PFSK-1 (cell line): ENCODE measurements around the gene RARB.

ENCODE experiments used
- POLR2AphosphoS5 ChIP-seq: IDR thresholded peaks from 2 replicates; pipeline ENCODE4 v1.6.1; 2012; ENCODE audit warnings: low read depth, mild to moderate bottlenecking, control low read depth, low read length, moderate library complexity
- TAF1 ChIP-seq: IDR thresholded peaks from 2 replicates; pipeline ENCODE4 v1.6.1; 2012; ENCODE audit warnings: low read length, control low read depth, borderline replicate concordance; ENCODE audit not compliant: insufficient read depth
- TF ChIP-seq, protein P1 (sequence below), 2 experiments: IDR thresholded peaks; 2 replicates each; pipeline versions ENCODE4 v1.6.1 to v1.8.0; 2011 to 2012; ENCODE audit warnings: low read depth in 2 of 2, low read length in 2 of 2, control low read depth in 1 of 2, inconsistent platforms in 1 of 2, mild to moderate bottlenecking in 1 of 2, moderate library complexity in 1 of 2; ENCODE audit not compliant: insufficient read depth in 1 of 2

DNA sequence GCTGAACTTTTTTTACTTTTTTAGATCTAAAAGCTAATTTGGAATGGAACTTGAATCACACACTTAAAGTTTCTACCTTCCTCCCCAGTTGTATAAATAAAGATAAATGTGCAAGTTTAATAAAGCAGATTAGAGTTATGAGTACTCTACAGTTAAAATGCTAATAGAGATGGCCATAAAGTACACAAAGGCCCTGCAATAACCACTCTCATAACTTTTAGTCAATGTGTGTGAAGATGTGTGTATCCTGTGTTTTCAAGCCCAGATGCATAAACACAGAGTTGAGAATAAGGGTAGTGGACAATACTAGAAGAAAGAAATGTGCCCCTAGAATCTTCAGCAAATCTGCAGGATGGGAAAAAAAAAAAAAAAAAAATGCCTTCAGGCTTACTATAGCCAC is 191.3 kb downstream of the RARB start:
- TF ChIP-seq, protein P1, sequence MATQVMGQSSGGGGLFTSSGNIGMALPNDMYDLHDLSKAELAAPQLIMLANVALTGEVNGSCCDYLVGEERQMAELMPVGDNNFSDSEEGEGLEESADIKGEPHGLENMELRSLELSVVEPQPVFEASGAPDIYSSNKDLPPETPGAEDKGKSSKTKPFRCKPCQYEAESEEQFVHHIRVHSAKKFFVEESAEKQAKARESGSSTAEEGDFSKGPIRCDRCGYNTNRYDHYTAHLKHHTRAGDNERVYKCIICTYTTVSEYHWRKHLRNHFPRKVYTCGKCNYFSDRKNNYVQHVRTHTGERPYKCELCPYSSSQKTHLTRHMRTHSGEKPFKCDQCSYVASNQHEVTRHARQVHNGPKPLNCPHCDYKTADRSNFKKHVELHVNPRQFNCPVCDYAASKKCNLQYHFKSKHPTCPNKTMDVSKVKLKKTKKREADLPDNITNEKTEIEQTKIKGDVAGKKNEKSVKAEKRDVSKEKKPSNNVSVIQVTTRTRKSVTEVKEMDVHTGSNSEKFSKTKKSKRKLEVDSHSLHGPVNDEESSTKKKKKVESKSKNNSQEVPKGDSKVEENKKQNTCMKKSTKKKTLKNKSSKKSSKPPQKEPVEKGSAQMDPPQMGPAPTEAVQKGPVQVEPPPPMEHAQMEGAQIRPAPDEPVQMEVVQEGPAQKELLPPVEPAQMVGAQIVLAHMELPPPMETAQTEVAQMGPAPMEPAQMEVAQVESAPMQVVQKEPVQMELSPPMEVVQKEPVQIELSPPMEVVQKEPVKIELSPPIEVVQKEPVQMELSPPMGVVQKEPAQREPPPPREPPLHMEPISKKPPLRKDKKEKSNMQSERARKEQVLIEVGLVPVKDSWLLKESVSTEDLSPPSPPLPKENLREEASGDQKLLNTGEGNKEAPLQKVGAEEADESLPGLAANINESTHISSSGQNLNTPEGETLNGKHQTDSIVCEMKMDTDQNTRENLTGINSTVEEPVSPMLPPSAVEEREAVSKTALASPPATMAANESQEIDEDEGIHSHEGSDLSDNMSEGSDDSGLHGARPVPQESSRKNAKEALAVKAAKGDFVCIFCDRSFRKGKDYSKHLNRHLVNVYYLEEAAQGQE (IDR thresholded peaks at IDR 0.05; ENCODE audit: insufficient read depth in 1 of 2, low read depth in 2 of 2, low read length in 2 of 2) = no peak
- no peak for TF ChIP-seq POLR2AphosphoS5
- no peak for TF ChIP-seq TAF1
